Measurements from ENCODE around the gene FCER2. TPM values are rescaled to one million over a fixed set of nuclear protein-coding genes. Genes with fewer than 3 reads are reported as not detected.

Gene FCER2
- total RNA-seq, 1 donor from 2014 or later: not detected

- H3K4me3 ChIP-seq (ENCODE audit: low read depth, low read length): peak within 1 kb of the TSS; percentile 99
- FAIRE-seq (no peak), DNase-seq (ENCODE audit: low read depth) (peak; percentile 42)
These were observed 21.2 kb downstream of the FCER2 start, which contains the start of gene TRAPPC5 for GRCh38 chr19:7680606-7681339. TRAPPC5 (plus strand) TSS chr19:7680833; CDS start chr19:7682254, 1,421 bp downstream.

GRCh38 chr19:7679771-7680605, 21.9 kb downstream of the FCER2 start:
- FAIRE-seq (no peak), DNase-seq (ENCODE audit: low read depth) (no peak)
- TF ChIP-seq CTCF (IDR thresholded peaks at IDR 0.05; ENCODE audit: insufficient read depth, low read length, severe bottlenecking): no peak
- Histone ChIP-seq H3K36me3 (ENCODE audit: control insufficient read depth, insufficient read depth, low read length) (peaks cover 6% of the 10 kb centered on the region), H3K27me3 (ENCODE audit: control insufficient read depth, insufficient read depth, low read length) (no peaks in the 10 kb centered on the region), H3K4me3 (ENCODE audit: low read depth, low read length) (no peak overlapping the region)

More at GRCh38 chr19:7680606-7681339, 21.2 kb downstream of the FCER2 start, which contains the start of gene TRAPPC5:
- H3K36me3 ChIP-seq (ENCODE audit: control insufficient read depth, insufficient read depth, low read length): peaks cover 6% of the 10 kb centered on the region
- no peaks in the 10 kb centered on the region for H3K27me3 ChIP-seq (ENCODE audit: control insufficient read depth, insufficient read depth, low read length)
- TF ChIP-seq CTCF (IDR thresholded peaks at IDR 0.05; ENCODE audit: insufficient read depth, low read length, severe bottlenecking): peak; percentile 78

GRCh38 chr19:7678971-7679751, 22.8 kb downstream of the FCER2 start:
- DNase-seq (ENCODE audit: low read depth) (peak; percentile 6), FAIRE-seq (no peak)
- H3K36me3 ChIP-seq (ENCODE audit: control insufficient read depth, insufficient read depth, low read length): peaks cover 6% of the 10 kb centered on the region
- no peak for TF ChIP-seq CTCF (IDR thresholded peaks at IDR 0.05; ENCODE audit: insufficient read depth, low read length, severe bottlenecking)
- H3K27me3 ChIP-seq (ENCODE audit: control insufficient read depth, insufficient read depth, low read length): no peaks in the 10 kb centered on the region
- H3K4me3 ChIP-seq (ENCODE audit: low read depth, low read length): no peak overlapping the region

GRCh38 chr19:7677669-7678311, 24.1 kb downstream of the FCER2 start:
- peaks cover 5% of the 10 kb centered on the region for H3K36me3 ChIP-seq (ENCODE audit: control insufficient read depth, insufficient read depth, low read length)
- FAIRE-seq (peak; percentile 7), DNase-seq (ENCODE audit: low read depth) (no peak)
- H3K27me3 ChIP-seq (ENCODE audit: control insufficient read depth, insufficient read depth, low read length): no peaks in the 10 kb centered on the region
- no peak for TF ChIP-seq CTCF (IDR thresholded peaks at IDR 0.05; ENCODE audit: insufficient read depth, low read length, severe bottlenecking)
- no peak overlapping the region for H3K4me3 ChIP-seq (ENCODE audit: low read depth, low read length)

GRCh38 chr19:7676854-7677253, 25.1 kb downstream of the FCER2 start, which contains the start of gene MCEMP1:
MCEMP1 (plus strand) TSS chr19:7677090; CDS start chr19:7677121, 31 bp downstream.
- no peaks in the 10 kb centered on the region for H3K27me3 ChIP-seq (ENCODE audit: control insufficient read depth, insufficient read depth, low read length)
- FAIRE-seq (no peak), DNase-seq (ENCODE audit: low read depth) (no peak)
- no peaks in the 10 kb centered on the region for H3K36me3 ChIP-seq (ENCODE audit: control insufficient read depth, insufficient read depth, low read length)
- no peak within 1 kb of the TSS for H3K4me3 ChIP-seq (ENCODE audit: low read depth, low read length)
- TF ChIP-seq CTCF (IDR thresholded peaks at IDR 0.05; ENCODE audit: insufficient read depth, low read length, severe bottlenecking): no peak

All from bronchial epithelial cell (primary cell).